ENCODE data around the gene IL17RA. TPM values are rescaled to one million over a fixed set of nuclear protein-coding genes. Genes with fewer than 3 reads are reported as not detected.

IL17RA gene
- total and polyA plus RNA-seq, 2 donors (not counting 3 experiments of a cell fraction or from before 2014, with no cell fraction given): 13.0 to 19.3 TPM

GRCh38 chr22:17095538-17095937 lies 10.7 kb downstream of the IL17RA start:
- Histone ChIP-seq H3K27me3 (ENCODE audit: control insufficient read depth in 2 of 2, insufficient read depth in 2 of 2, low read length in 2 of 2) (no peaks in the 10 kb centered on the region), H3K4me1 (ENCODE audit: control insufficient read depth, extremely low read depth, insufficient read depth, low read length) (no peaks in the 10 kb centered on the region), H3K9me3 (replicated peaks; ENCODE audit: control insufficient read depth, insufficient read depth, low read length) (no peaks in the 10 kb centered on the region), H3K9me1 (replicated peaks; ENCODE audit: control insufficient read depth, extremely low read depth, insufficient read depth, low read length) (no peaks in the 10 kb centered on the region), H3K27ac (ENCODE audit: insufficient read depth, low read depth, low read length) (no peak overlapping the region), H3K36me3 (ENCODE audit: control insufficient read depth in 2 of 2, extremely low read depth in 1 of 2, insufficient read depth in 2 of 2, low read length in 2 of 2) (peaks cover 3 to 15% of the 10 kb centered on the region in 2 experiments), H3K4me3 (replicated peaks in 1 of 3; ENCODE audit: insufficient read depth in 1 of 3, low read depth in 1 of 3, low read length in 3 of 3) (no peak overlapping the region), H3K4me2 (ENCODE audit: insufficient read depth, low read length) (no peak overlapping the region), H3K79me2 (ENCODE audit: control insufficient read depth, insufficient read depth, low read length) (peaks cover 9% of the 10 kb centered on the region), H4K20me1 (replicated peaks; ENCODE audit: control insufficient read depth, extremely low read depth, insufficient read depth, low read length) (peaks cover 2% of the 10 kb centered on the region), H3K9ac (replicated peaks; ENCODE audit: extremely low read depth, insufficient read depth, low read length) (no peak overlapping the region), H2AFZ (ENCODE audit: low read depth, low read length) (no peak overlapping the region)
- no TSS peak for BruUV-seq (replicated peaks)
- dilution Hi-C loops (cut with MboI; ENCODE audit: extremely low pct_ligation_motif_present, low sequenced_read_pairs): no loop called here
- FAIRE-seq (no peak), DNase-seq (ENCODE audit: low read depth, low spot score) (no peak)
- ChIA-PET POLR2A (no interaction called here), CTCF (interaction anchor here (0.7 to 2.1 kb wide), 9 partner anchors 12 to 406 kb away, joined by 3 to 20 read pairs (median 5); no protein-coding TSS in a partner anchor)
- TF ChIP-seq CTCF (IDR thresholded peaks at IDR 0.05; ENCODE audit: extremely low read depth in 1 of 2, insufficient read depth in 1 of 2, low read depth in 1 of 2, low read length in 2 of 2) (peak; percentile 30 to 37), FOS (IDR thresholded peaks at IDR 0.05; ENCODE audit: borderline replicate concordance, insufficient read depth, low read length) (no peak)
- intact Hi-C loops (cut with micrococcal nuclease): loop anchor here (1.0 kb wide), 1 partner anchor 20 kb away; no protein-coding TSS in a partner anchor

GRCh38 chr22:17096071-17096470 lies 11.3 kb downstream of the IL17RA start:
- Histone ChIP-seq H3K4me3 (replicated peaks in 1 of 3; ENCODE audit: insufficient read depth in 1 of 3, low read depth in 1 of 3, low read length in 3 of 3) (no peak overlapping the region), H3K36me3 (ENCODE audit: control insufficient read depth in 2 of 2, extremely low read depth in 1 of 2, insufficient read depth in 2 of 2, low read length in 2 of 2) (peaks cover 5 to 17% of the 10 kb centered on the region in 2 experiments), H2AFZ (ENCODE audit: low read depth, low read length) (no peak overlapping the region), H3K4me1 (ENCODE audit: control insufficient read depth, extremely low read depth, insufficient read depth, low read length) (no peaks in the 10 kb centered on the region), H3K79me2 (ENCODE audit: control insufficient read depth, insufficient read depth, low read length) (peaks cover 7% of the 10 kb centered on the region), H3K9me1 (replicated peaks; ENCODE audit: control insufficient read depth, extremely low read depth, insufficient read depth, low read length) (no peaks in the 10 kb centered on the region), H3K4me2 (ENCODE audit: insufficient read depth, low read length) (no peak overlapping the region), H3K9ac (replicated peaks; ENCODE audit: extremely low read depth, insufficient read depth, low read length) (no peak overlapping the region), H4K20me1 (replicated peaks; ENCODE audit: control insufficient read depth, extremely low read depth, insufficient read depth, low read length) (peaks cover 2% of the 10 kb centered on the region), H3K27ac (ENCODE audit: insufficient read depth, low read depth, low read length) (no peak overlapping the region), H3K9me3 (replicated peaks; ENCODE audit: control insufficient read depth, insufficient read depth, low read length) (no peaks in the 10 kb centered on the region), H3K27me3 (ENCODE audit: control insufficient read depth in 2 of 2, insufficient read depth in 2 of 2, low read length in 2 of 2) (no peaks in the 10 kb centered on the region)
- intact Hi-C loops (cut with micrococcal nuclease): no loop called here
- CTCF ChIA-PET: interaction anchor here (0.7 to 2.1 kb wide), 8 partner anchors 11 to 406 kb away, joined by 4 to 20 read pairs (median 6); no protein-coding TSS in a partner anchor
- POLR2A ChIA-PET: no interaction called here
- dilution Hi-C loops (cut with MboI; ENCODE audit: extremely low pct_ligation_motif_present, low sequenced_read_pairs): no loop called here
- no peak for FAIRE-seq
- DNase-seq (ENCODE audit: low read depth, low spot score): no peak
- no TSS peak for BruUV-seq (replicated peaks)
- no peak for TF ChIP-seq JUN (IDR thresholded peaks at IDR 0.05; ENCODE audit: borderline replicate concordance, insufficient read depth, insufficient read length, low read depth)
- no peak for TF ChIP-seq GATA2 (IDR thresholded peaks at IDR 0.05; ENCODE audit: insufficient read depth, insufficient read length, low read depth, low read length)
- no peak for TF ChIP-seq MAX (IDR thresholded peaks at IDR 0.05; ENCODE audit: insufficient read depth, insufficient read length)
- TF ChIP-seq MYC (IDR thresholded peaks at IDR 0.05; ENCODE audit: low read depth, low read length): no peak
- TF ChIP-seq CTCF (IDR thresholded peaks at IDR 0.05; ENCODE audit: extremely low read depth in 1 of 2, insufficient read depth in 1 of 2, low read depth in 1 of 2, low read length in 2 of 2): no peak
- TF ChIP-seq EZH2 (IDR thresholded peaks at IDR 0.05; ENCODE audit: borderline replicate concordance, low read depth, low read length, severe bottlenecking): no peak
- no peak for TF ChIP-seq POLR2AphosphoS5 (IDR thresholded peaks at IDR 0.05; ENCODE audit: insufficient read depth, low read depth, low read length)
- no peak for TF ChIP-seq FOS (IDR thresholded peaks at IDR 0.05; ENCODE audit: borderline replicate concordance, insufficient read depth, low read length)
- TF ChIP-seq POLR2A (IDR thresholded peaks at IDR 0.05; ENCODE audit: low read depth, low read length): no peak
